Stomach (tissue), 9 donors: ENCODE data around the gene C1orf53. TPM values are rescaled to one million over a fixed set of nuclear protein-coding genes. Genes with fewer than 3 reads are reported as not detected.

Experiments
- DNase-seq, 2 donors: peaks; one replicate each; pipeline versions ENCODE4 v3.0.0 to v3.0.0-alpha.2; 2013 to 2019
- H3K27ac ChIP-seq, 5 donors: fragments of 200-600 bp in 4 of 5; sonication (generic) in 4 of 5; one replicate each; pipeline ENCODE4 v1.5.1; 2013 to 2019; ENCODE audit warnings: mild to moderate bottlenecking in 1 of 5, moderate library complexity in 1 of 5
- H3K27me3 ChIP-seq, 3 donors: fragments of 200-600 bp; sonication (generic); one replicate each; pipeline ENCODE4 v1.5.1; 2017 to 2019; ENCODE audit warnings: mixed run types in 1 of 3
- H3K36me3 ChIP-seq, 4 donors: fragments of 200-600 bp; sonication (generic); 1 replicate in 3 of 4; 2 replicates in 1 of 4; pipeline ENCODE4 v1.5.1; 2016 to 2019
- H3K4me1 ChIP-seq, 4 donors: fragments of 200-600 bp; sonication (generic); one replicate each; pipeline ENCODE4 v1.5.1; 2016 to 2019
- H3K4me3 ChIP-seq, 4 donors: fragments of 200-600 bp; sonication (generic) in 3 of 4; one replicate each; pipeline ENCODE4 v1.5.1; 2016 to 2019; ENCODE audit warnings: mild to moderate bottlenecking in 1 of 4
- H3K9me3 ChIP-seq, 4 donors: fragments of 200-600 bp; sonication (generic); one replicate each; pipeline ENCODE4 v1.5.1; 2016 to 2019
- EP300 ChIP-seq: sonication (generic); formaldehyde crosslinking; IDR thresholded peaks from one replicate; pipeline ENCODE4 v1.6.1; 2017; ENCODE audit warnings: antibody characterized with exemption
- POLR2A ChIP-seq, 4 donors: fragments of 450-650 bp; IDR thresholded peaks; one replicate each; pipeline ENCODE4 v1.6.1; 2016; ENCODE audit warnings: antibody characterized with exemption in 4 of 4, control low read depth in 2 of 4, mild to moderate bottlenecking in 1 of 4, moderate library complexity in 1 of 4
- POLR2AphosphoS5 ChIP-seq, 3 donors: sonication (generic); formaldehyde crosslinking; IDR thresholded peaks; one replicate each; pipeline ENCODE4 v1.6.1; 2016; ENCODE audit warnings: antibody characterized with exemption in 3 of 3
- whole genome bisulfite sequencing, 5 donors: extraction: QIAGEN DNeasy Blood & Tissue Kit in 3 of 5; methylation state at CpG; one replicate each; pipeline versions ENCODE4 v1.1.5 to v1.1.7; 2013 to 2018; 5-methylcytosine and 5-hydroxymethylcytosine counted together
- intact Hi-C: fragments of 100-400 bp; cut with DNase I; formaldehyde crosslinking; loops from one replicate; pipeline ENCODE4 v1.15.1; 2023; ENCODE audit warnings: low total_unique reads
- polyA plus RNA-seq, 3 donors: library from polyadenylated mRNA; stranded (reverse); fragments of 200-250 nt; gene quantifications; one replicate each; pipeline ENCODE4 v1.2.3, GENCODE V29; 2013
- total RNA-seq, 5 donors: library from RNA; depleted of rRNA; stranded (reverse); fragments of >200 nt; gene quantifications; one replicate each; pipeline versions ENCODE4 v1.1.0 to v1.2.3, GENCODE V29; 2014 to 2016
- TF ChIP-seq, protein P1 (sequence below), 7 experiments: fragments of 450-650 bp in 4 of 7; fragments of 200-600 bp in 3 of 7; sonication (generic) in 3 of 7; IDR thresholded peaks; one replicate each; pipeline ENCODE4 v1.5.1; 2016 to 2019; ENCODE audit warnings: antibody characterized with exemption in 7 of 7, control low read depth in 2 of 7, mild to moderate bottlenecking in 1 of 7
- donor health status: healthy with polysubstance abuse.
- donor health status: Bipolar disorder and iron deficiency.
- donor health status: healthy.

The C1orf53 gene
- total and polyA plus RNA-seq, 8 donors: 3.9 to 11.7 TPM; not detected in 6

DNA sequence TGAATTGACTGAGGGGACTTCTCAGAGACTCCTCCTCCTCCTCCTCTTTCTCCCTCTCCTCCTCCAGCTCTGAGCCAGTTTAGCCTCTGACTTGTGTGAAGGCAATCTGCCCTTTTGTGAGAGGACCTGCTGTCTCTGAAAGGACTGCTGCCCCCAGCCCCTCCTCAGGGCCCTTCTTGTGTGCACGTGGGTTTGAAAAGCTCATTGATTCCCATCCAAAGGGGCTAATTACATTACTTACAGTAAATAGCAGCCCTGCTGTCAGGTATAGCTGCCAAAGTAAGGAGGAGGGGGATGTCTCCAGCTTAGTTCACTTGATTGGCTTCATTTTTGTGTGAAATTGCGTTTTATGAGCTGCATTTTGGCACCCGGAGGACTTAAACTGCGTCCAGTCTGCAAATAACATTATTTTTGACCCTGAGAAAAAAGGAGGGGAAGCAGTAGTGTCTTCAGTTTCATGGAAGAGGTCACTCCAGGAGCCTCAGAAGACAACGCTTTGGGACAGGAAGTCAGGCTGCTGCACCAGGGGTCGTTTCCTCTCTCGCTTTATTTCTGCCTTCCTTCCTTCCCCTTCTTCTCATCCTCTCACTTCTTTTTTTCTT is 12.9 kb downstream of the C1orf53 start:
- no peak for TF ChIP-seq POLR2A (IDR thresholded peaks at IDR 0.05)
- no peak for TF ChIP-seq POLR2AphosphoS5 (IDR thresholded peaks at IDR 0.05)
- TF ChIP-seq, protein P1, sequence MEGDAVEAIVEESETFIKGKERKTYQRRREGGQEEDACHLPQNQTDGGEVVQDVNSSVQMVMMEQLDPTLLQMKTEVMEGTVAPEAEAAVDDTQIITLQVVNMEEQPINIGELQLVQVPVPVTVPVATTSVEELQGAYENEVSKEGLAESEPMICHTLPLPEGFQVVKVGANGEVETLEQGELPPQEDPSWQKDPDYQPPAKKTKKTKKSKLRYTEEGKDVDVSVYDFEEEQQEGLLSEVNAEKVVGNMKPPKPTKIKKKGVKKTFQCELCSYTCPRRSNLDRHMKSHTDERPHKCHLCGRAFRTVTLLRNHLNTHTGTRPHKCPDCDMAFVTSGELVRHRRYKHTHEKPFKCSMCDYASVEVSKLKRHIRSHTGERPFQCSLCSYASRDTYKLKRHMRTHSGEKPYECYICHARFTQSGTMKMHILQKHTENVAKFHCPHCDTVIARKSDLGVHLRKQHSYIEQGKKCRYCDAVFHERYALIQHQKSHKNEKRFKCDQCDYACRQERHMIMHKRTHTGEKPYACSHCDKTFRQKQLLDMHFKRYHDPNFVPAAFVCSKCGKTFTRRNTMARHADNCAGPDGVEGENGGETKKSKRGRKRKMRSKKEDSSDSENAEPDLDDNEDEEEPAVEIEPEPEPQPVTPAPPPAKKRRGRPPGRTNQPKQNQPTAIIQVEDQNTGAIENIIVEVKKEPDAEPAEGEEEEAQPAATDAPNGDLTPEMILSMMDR (IDR thresholded peaks at IDR 0.05): no peak
- no peak for TF ChIP-seq EP300
- no peak overlapping the region for H3K27ac ChIP-seq
- DNase-seq: no peak
- H3K27me3 ChIP-seq: peaks cover 31 to 100% (median 100%) of the 10 kb centered on the region in 3 donors
- intact Hi-C loops: no loop called here
- no peaks in the 10 kb centered on the region for H3K36me3 ChIP-seq
- WGBS, 5 donors: 3 to 9% (median 5%) methylated on average over 7 of the region's 7 CpGs
- peak overlapping the region in 1 of 4 donors; percentile 41 for H3K4me3 ChIP-seq
- H3K4me1 ChIP-seq: peaks cover 54 to 94% (median 78%) of the 10 kb centered on the region in 4 donors
- H3K9me3 ChIP-seq: peaks cover 0 to 6% (median 0%) of the 10 kb centered on the region in 4 donors

DNA sequence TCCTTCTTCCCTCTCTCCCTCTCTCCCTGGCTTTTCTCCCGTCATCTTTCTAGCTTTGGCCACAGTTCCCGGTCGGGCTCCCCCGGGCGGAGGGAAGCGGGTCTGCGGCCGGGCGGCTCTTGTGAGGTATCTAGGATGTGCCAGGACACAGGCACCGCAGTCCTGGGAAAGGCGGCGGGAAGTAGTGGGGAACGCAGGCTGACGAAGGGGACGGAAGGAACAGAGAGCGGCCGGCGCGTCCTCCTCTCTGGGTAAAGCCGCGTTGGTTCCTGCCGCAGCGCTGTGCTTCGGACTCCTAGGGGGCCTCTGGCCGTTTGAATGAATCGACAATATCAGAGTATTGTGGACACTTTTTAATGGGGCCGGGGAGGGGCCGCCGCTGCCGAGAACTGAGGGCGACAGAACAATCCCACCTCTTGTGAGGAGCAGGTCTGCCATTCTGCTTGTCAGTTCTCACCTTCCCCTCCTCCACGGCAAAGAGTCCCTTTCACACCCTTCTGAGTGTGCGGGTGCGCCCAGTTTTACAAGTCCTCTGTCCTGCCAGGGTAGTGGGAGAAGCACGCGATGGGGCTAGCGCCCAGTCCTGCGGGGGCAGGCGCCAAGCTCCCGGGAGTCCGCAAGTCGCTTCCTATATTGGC is 13.6 kb downstream of the C1orf53 start:
- peaks cover 34 to 100% (median 100%) of the 10 kb centered on the region in 3 donors for H3K27me3 ChIP-seq
- WGBS, 5 donors: 0 to 4% (median 1%) methylated on average over 42 of the region's 42 CpGs
- H3K36me3 ChIP-seq: no peaks in the 10 kb centered on the region
- H3K4me3 ChIP-seq: peak overlapping the region in 3 of 4 donors; percentile 5 to 41 (median 14)
- TF ChIP-seq, protein P1 (IDR thresholded peaks at IDR 0.05): peak in 5 of 7 experiments; percentile 18 to 30 (median 22)
- no peak for TF ChIP-seq EP300
- peaks cover 50 to 94% (median 73%) of the 10 kb centered on the region in 4 donors for H3K4me1 ChIP-seq
- H3K9me3 ChIP-seq: peaks cover 0 to 6% (median 0%) of the 10 kb centered on the region in 4 donors
- H3K27ac ChIP-seq: no peak overlapping the region
- DNase-seq: peak in 1 of 2 donors; percentile 75
- intact Hi-C loops: no loop called here

DNA sequence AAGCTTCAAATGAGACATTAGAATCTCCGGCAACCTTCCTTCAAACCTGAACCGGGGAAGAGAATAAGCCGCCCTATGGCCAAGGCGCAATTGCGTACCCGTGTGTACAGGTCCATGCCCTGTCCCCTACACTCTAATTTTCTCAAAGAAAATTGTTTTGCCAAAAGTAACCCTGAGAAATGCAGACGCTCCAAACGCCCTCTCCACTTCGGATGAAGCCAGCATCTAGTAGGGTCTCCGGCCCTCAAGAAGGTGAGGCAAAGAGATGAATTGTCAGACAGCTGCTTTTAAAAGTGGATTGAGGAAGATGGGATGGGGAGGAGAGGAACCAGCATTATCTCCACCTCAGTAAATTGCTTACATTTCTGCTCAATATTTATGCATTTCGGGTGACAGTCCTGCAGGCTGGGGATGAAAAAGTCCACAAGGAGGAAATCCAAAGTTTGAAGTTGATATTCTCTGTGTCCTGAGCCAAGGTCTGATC is 14.1 kb downstream of the C1orf53 start:
- no peak for DNase-seq
- WGBS, 5 donors: 9 to 14% (median 12%) methylated on average over 11 of the region's 11 CpGs
- TF ChIP-seq POLR2A (IDR thresholded peaks at IDR 0.05) (no peak), EP300 (no peak), POLR2AphosphoS5 (IDR thresholded peaks at IDR 0.05) (no peak)
- TF ChIP-seq, protein P1 (IDR thresholded peaks at IDR 0.05): no peak
- Histone ChIP-seq H3K27me3 (peaks cover 38 to 100% (median 100%) of the 10 kb centered on the region in 3 donors), H3K4me1 (peaks cover 49 to 92% (median 70%) of the 10 kb centered on the region in 4 donors), H3K4me3 (peak overlapping the region in 1 of 4 donors; percentile 54), H3K36me3 (no peaks in the 10 kb centered on the region), H3K27ac (no peak overlapping the region), H3K9me3 (peaks cover 0 to 11% (median 0%) of the 10 kb centered on the region in 4 donors)
- intact Hi-C loops: no loop called here

DNA sequence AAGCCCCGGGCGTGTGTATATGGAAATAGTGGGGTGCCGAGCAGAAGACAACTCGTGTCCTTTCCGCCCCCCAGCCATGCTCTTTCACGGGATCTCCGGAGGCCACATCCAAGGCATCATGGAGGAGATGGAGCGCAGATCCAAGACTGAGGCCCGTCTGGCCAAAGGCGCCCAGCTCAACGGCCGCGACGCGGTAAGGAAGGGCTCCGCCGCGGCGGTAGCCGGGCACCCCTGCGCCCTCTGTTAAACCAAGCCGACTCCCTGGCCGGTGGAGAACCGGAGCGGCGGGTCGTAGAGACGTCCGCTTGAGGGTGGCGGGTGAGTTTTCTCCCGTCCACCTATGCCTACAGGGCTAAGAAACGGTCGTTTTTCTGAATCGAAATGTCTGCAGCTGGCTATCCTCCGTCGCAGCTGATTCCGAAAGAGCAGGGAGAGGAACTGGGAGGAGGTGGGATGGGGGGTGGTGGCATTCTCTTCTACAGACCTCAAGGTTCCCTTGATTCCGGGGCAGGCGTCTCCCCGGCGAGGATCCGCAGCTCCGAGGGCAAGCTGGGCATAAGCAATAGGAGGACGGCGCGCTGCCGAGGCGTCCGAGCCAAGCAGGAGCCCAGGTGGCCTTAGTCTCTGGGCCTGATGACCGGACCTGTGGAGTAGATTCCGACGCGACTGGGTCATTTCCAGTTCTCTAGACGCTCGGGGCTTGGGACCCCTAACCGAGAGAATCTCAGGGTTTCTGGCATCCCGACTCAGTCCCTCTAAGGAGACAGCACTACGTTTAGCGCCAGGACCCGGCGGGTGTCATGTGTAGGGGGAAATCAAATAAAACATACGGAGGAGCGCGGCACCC is 15.6 kb downstream of the C1orf53 start:
- TF ChIP-seq EP300 (no peak), POLR2AphosphoS5 (IDR thresholded peaks at IDR 0.05) (no peak), POLR2A (IDR thresholded peaks at IDR 0.05) (no peak)
- TF ChIP-seq, protein P1 (IDR thresholded peaks at IDR 0.05): no peak
- H3K4me3 ChIP-seq: peak overlapping the region; percentile 28 to 54 (median 33)
- H3K27ac ChIP-seq: no peak overlapping the region
- peaks cover 35 to 100% (median 100%) of the 10 kb centered on the region in 3 donors for H3K27me3 ChIP-seq
- DNase-seq: peak in 1 of 2 donors; percentile 57
- intact Hi-C loops: no loop called here
- peaks cover 34 to 77% (median 55%) of the 10 kb centered on the region in 4 donors for H3K4me1 ChIP-seq
- 3 to 5% (median 4%) methylated on average over 42 to 64 of the region's 64 CpGs for WGBS, 5 donors
- peaks cover 0 to 11% (median 0%) of the 10 kb centered on the region in 4 donors for H3K9me3 ChIP-seq
- H3K36me3 ChIP-seq: no peaks in the 10 kb centered on the region
